Spleen (tissue), 7 donors: ENCODE data around the gene MERTK.
"Not testable (repeated sequence)": the region's sequence is repeated elsewhere in the genome, so short reads cannot be mapped to it uniquely, and the experiment has no call there.

ENCODE experiments used
- CTCF ChIP-seq, 11 experiments: fragments of 200-600 bp in 7 of 11; fragments of 450-650 bp in 4 of 11; sonication (generic) in 4 of 11; IDR thresholded peaks in 8 of 11; conservative IDR thresholded peaks in 3 of 11; 1 replicate in 7 of 11; 2 replicates in 4 of 11; pipeline versions ENCODE4 v1.4.0 to v1.8.0; 2016 to 2021; ENCODE audit warnings: antibody characterized with exemption in 11 of 11, inconsistent platforms in 4 of 11, mild to moderate bottlenecking in 1 of 11
- POLR2A ChIP-seq, 3 donors: fragments of 450-650 bp; IDR thresholded peaks; one replicate each; pipeline ENCODE4 v1.5.1; 2017; ENCODE audit warnings: antibody characterized with exemption in 3 of 3, mild to moderate bottlenecking in 1 of 3
- POLR2AphosphoS5 ChIP-seq, 3 donors: sonication (generic); formaldehyde crosslinking; IDR thresholded peaks; one replicate each; pipeline ENCODE4 v1.5.1; 2017; ENCODE audit warnings: antibody characterized with exemption in 3 of 3
- donor health status: DM: no; HTN: no; CAD: no; lungs with moderate emphysema.
- donor health status: DM: no; HTN: no; CAD: no.
- donor health status: DM: no; HTN: no; CAD: no.

GRCh38 chr2:111872806-111873205, 25.6 kb upstream of the MERTK start:
- TF ChIP-seq CTCF (IDR thresholded peaks at IDR 0.05 in 8 of 11, conservative IDR thresholded peaks at IDR 0.05 in 3 of 11); POLR2A (IDR thresholded peaks at IDR 0.05); POLR2AphosphoS5 (IDR thresholded peaks at IDR 0.05): not testable (repeated sequence)
